Osteocyte (in vitro differentiated cells): ENCODE data around the gene PRPF18. TPM values are rescaled to one million over a fixed set of nuclear protein-coding genes. Genes with fewer than 3 reads are reported as not detected.

ENCODE experiments used
- DNase-seq: peaks from one replicate; pipeline ENCODE4 v3.0.0; 2021; ENCODE audit warnings: mixed read lengths; ENCODE audit not compliant: unreplicated experiment; ENCODE audit errors: extremely low spot score
- H3K27ac Mint-ChIP-seq: one replicate; pipeline ENCODE4 v1.8.0; 2021; ENCODE audit warnings: mild to moderate bottlenecking, mixed read lengths; ENCODE audit not compliant: unreplicated experiment
- H3K27me3 Mint-ChIP-seq: one replicate; pipeline ENCODE4 v1.8.0; 2021; ENCODE audit warnings: mixed read lengths; ENCODE audit not compliant: unreplicated experiment
- H3K36me3 Mint-ChIP-seq: one replicate; pipeline ENCODE4 v1.8.0; 2021; ENCODE audit warnings: mixed read lengths; ENCODE audit not compliant: unreplicated experiment
- H3K4me1 Mint-ChIP-seq: one replicate; pipeline ENCODE4 v1.8.0; 2021; ENCODE audit warnings: mixed read lengths; ENCODE audit not compliant: unreplicated experiment
- H3K4me3 Mint-ChIP-seq: one replicate; pipeline ENCODE4 v1.8.0; 2021; ENCODE audit warnings: mild to moderate bottlenecking, moderate library complexity, mixed read lengths; ENCODE audit not compliant: unreplicated experiment
- H3K9me3 Mint-ChIP-seq: one replicate; pipeline ENCODE4 v1.8.0; 2021; ENCODE audit warnings: mixed read lengths; ENCODE audit not compliant: unreplicated experiment
- CTCF ChIP-seq: fragments of 200-600 bp; sonication (generic); IDR thresholded peaks from 2 replicates; pipeline ENCODE4 v1.5.0; 2021; ENCODE audit warnings: antibody characterized with exemption, mild to moderate bottlenecking, moderate library complexity
- total RNA-seq: library from RNA; stranded (reverse); gene quantifications from 2 replicates; pipeline ENCODE4 v1.2.1, GENCODE V29; 2021

The PRPF18 gene
- total RNA-seq, 1 donor from 2014 or later: 19.2 TPM

GRCh38 chr10:13589316-13589715 is 2.6 kb downstream of the PRPF18 start:
- H3K27me3 Mint-ChIP-seq: peaks cover 19% of the 10 kb centered on the region
- H3K9me3 Mint-ChIP-seq: no peaks in the 10 kb centered on the region
- no peak overlapping the region for H3K4me3 Mint-ChIP-seq
- no peak for DNase-seq
- peaks cover 13% of the 10 kb centered on the region for H3K36me3 Mint-ChIP-seq
- peaks cover 22% of the 10 kb centered on the region for H3K4me1 Mint-ChIP-seq
- peak; percentile 22 for TF ChIP-seq CTCF
- H3K27ac Mint-ChIP-seq: no peak overlapping the region

GRCh38 chr10:13590886-13591285 is 4.1 kb downstream of the PRPF18 start:
- DNase-seq: no peak
- Mint-ChIP-seq H3K4me3 (no peak overlapping the region), H3K9me3 (no peaks in the 10 kb centered on the region)

GRCh38 chr10:13592306-13592705 is 5.5 kb downstream of the PRPF18 start:
- H3K4me3 Mint-ChIP-seq: no peak overlapping the region
- TF ChIP-seq CTCF: no peak
- no peak for DNase-seq
- H3K27ac Mint-ChIP-seq: no peak overlapping the region
- H3K4me1 Mint-ChIP-seq: peaks cover 18% of the 10 kb centered on the region
- H3K9me3 Mint-ChIP-seq: no peaks in the 10 kb centered on the region
- H3K36me3 Mint-ChIP-seq: peaks cover 17% of the 10 kb centered on the region
- no peaks in the 10 kb centered on the region for H3K27me3 Mint-ChIP-seq

More at GRCh38 chr10:13590886-13591285, 4.1 kb downstream of the PRPF18 start:
- TF ChIP-seq CTCF: no peak
- peaks cover 8% of the 10 kb centered on the region for H3K27me3 Mint-ChIP-seq
- peaks cover 13% of the 10 kb centered on the region for H3K36me3 Mint-ChIP-seq
- H3K27ac Mint-ChIP-seq: no peak overlapping the region
- peaks cover 22% of the 10 kb centered on the region for H3K4me1 Mint-ChIP-seq

- Mint-ChIP-seq H3K4me3 (no peak overlapping the region), H3K27ac (no peak overlapping the region)
- no peak for TF ChIP-seq CTCF
Measured at GRCh38 chr10:13593535-13593934, 6.8 kb downstream of the PRPF18 start.

GRCh38 chr10:13594641-13595040 is 7.9 kb downstream of the PRPF18 start:
- H3K9me3 Mint-ChIP-seq: no peaks in the 10 kb centered on the region
- no peak overlapping the region for H3K27ac Mint-ChIP-seq
- TF ChIP-seq CTCF: no peak
- H3K27me3 Mint-ChIP-seq: no peaks in the 10 kb centered on the region
- no peak for DNase-seq
- H3K4me1 Mint-ChIP-seq: peaks cover 1% of the 10 kb centered on the region
- H3K36me3 Mint-ChIP-seq: peaks cover 31% of the 10 kb centered on the region
- H3K4me3 Mint-ChIP-seq: no peak overlapping the region

More at GRCh38 chr10:13593535-13593934, 6.8 kb downstream of the PRPF18 start:
- DNase-seq: no peak
- H3K27me3 Mint-ChIP-seq: no peaks in the 10 kb centered on the region
- peaks cover 25% of the 10 kb centered on the region for H3K36me3 Mint-ChIP-seq
- peaks cover 7% of the 10 kb centered on the region for H3K4me1 Mint-ChIP-seq
- H3K9me3 Mint-ChIP-seq: no peaks in the 10 kb centered on the region
